Measurements from ENCODE around the gene ZNF521. TPM values are rescaled to one million over a fixed set of nuclear protein-coding genes. Genes with fewer than 3 reads are reported as not detected.

Gene ZNF521
- total RNA-seq, 1 experiment from 2014 or later, result not detected

GRCh38 chr18:25103468-25104155 is 248.4 kb downstream of the ZNF521 start:
- BruUV-seq (replicated peaks), result no TSS peak
- ChIA-PET POLR2A (ENCODE audit: low non-redundant PET) (no interaction called here), CTCF (no interaction called here)
- H3K36me3 ChIP-seq (ENCODE audit: insufficient read depth, low read length, poor library complexity, severe bottlenecking), result no peaks in the 10 kb centered on the region
- DNase-seq (ENCODE audit: low spot score), result no peak
- no peak for TF ChIP-seq CTCF (conservative IDR thresholded peaks at IDR 0.05; ENCODE audit: low read depth, low read length)
- no peak for TF ChIP-seq EZH2 (IDR thresholded peaks at IDR 0.05; ENCODE audit: borderline replicate concordance, low read depth, low read length, poor library complexity, severe bottlenecking)
- no peaks in the 10 kb centered on the region for H3K4me1 ChIP-seq (ENCODE audit: insufficient read depth, low read length, poor library complexity, severe bottlenecking)
- no peaks in the 10 kb centered on the region for H3K9me3 ChIP-seq (ENCODE audit: low read depth, low read length, poor library complexity, severe bottlenecking)
- intact Hi-C loops (cut with micrococcal nuclease; ENCODE audit: unreplicated experiment), result no loop called here
- H3K4me3 ChIP-seq (ENCODE audit: low read depth, low read length, poor library complexity, severe bottlenecking), result no peak overlapping the region
- H3K27ac ChIP-seq (ENCODE audit: low read depth, low read length, poor library complexity, severe bottlenecking), result no peak overlapping the region
- H3K27me3 ChIP-seq (replicated peaks; ENCODE audit: insufficient read depth, low read depth, low read length, poor library complexity), result no peaks in the 10 kb centered on the region

GRCh38 chr18:25102662-25103061 is 249.3 kb downstream of the ZNF521 start:
- TF ChIP-seq CTCF (conservative IDR thresholded peaks at IDR 0.05; ENCODE audit: low read depth, low read length) (no peak), EZH2 (IDR thresholded peaks at IDR 0.05; ENCODE audit: borderline replicate concordance, low read depth, low read length, poor library complexity, severe bottlenecking) (no peak)
- no peak for DNase-seq (ENCODE audit: low spot score)
- Histone ChIP-seq H3K27ac (ENCODE audit: low read depth, low read length, poor library complexity, severe bottlenecking) (no peak overlapping the region), H3K27me3 (replicated peaks; ENCODE audit: insufficient read depth, low read depth, low read length, poor library complexity) (no peaks in the 10 kb centered on the region), H3K4me3 (ENCODE audit: low read depth, low read length, poor library complexity, severe bottlenecking) (no peak overlapping the region), H3K36me3 (ENCODE audit: insufficient read depth, low read length, poor library complexity, severe bottlenecking) (no peaks in the 10 kb centered on the region), H3K4me1 (ENCODE audit: insufficient read depth, low read length, poor library complexity, severe bottlenecking) (no peaks in the 10 kb centered on the region), H3K9me3 (ENCODE audit: low read depth, low read length, poor library complexity, severe bottlenecking) (no peaks in the 10 kb centered on the region)
- ChIA-PET POLR2A (ENCODE audit: low non-redundant PET) (no interaction called here), CTCF (no interaction called here)
- intact Hi-C loops (cut with micrococcal nuclease; ENCODE audit: unreplicated experiment), result no loop called here
- BruUV-seq (replicated peaks), result no TSS peak

GRCh38 chr18:25100418-25100817 is 251.5 kb downstream of the ZNF521 start:
- Histone ChIP-seq H3K4me1 (ENCODE audit: insufficient read depth, low read length, poor library complexity, severe bottlenecking) (no peaks in the 10 kb centered on the region), H3K27ac (ENCODE audit: low read depth, low read length, poor library complexity, severe bottlenecking) (no peak overlapping the region), H3K9me3 (ENCODE audit: low read depth, low read length, poor library complexity, severe bottlenecking) (no peaks in the 10 kb centered on the region), H3K36me3 (ENCODE audit: insufficient read depth, low read length, poor library complexity, severe bottlenecking) (no peaks in the 10 kb centered on the region), H3K27me3 (replicated peaks; ENCODE audit: insufficient read depth, low read depth, low read length, poor library complexity) (no peaks in the 10 kb centered on the region), H3K4me3 (ENCODE audit: low read depth, low read length, poor library complexity, severe bottlenecking) (no peak overlapping the region)
- BruUV-seq (replicated peaks), result no TSS peak
- no peak for DNase-seq (ENCODE audit: low spot score)
- CTCF ChIA-PET, result no interaction called here
- POLR2A ChIA-PET (ENCODE audit: low non-redundant PET), result no interaction called here
- intact Hi-C loops (cut with micrococcal nuclease; ENCODE audit: unreplicated experiment), result no loop called here
- no peak for TF ChIP-seq EZH2 (IDR thresholded peaks at IDR 0.05; ENCODE audit: borderline replicate concordance, low read depth, low read length, poor library complexity, severe bottlenecking)
- TF ChIP-seq CTCF (conservative IDR thresholded peaks at IDR 0.05; ENCODE audit: low read depth, low read length), result no peak
